ENCODE measurements around the gene CPTP. TPM values are rescaled to one million over a fixed set of nuclear protein-coding genes. Genes with fewer than 3 reads are reported as not detected.

CPTP gene
- total RNA-seq, 4 donors from 2014 or later, result 15.4 to 44.9 (median 31.5) TPM

DNA sequence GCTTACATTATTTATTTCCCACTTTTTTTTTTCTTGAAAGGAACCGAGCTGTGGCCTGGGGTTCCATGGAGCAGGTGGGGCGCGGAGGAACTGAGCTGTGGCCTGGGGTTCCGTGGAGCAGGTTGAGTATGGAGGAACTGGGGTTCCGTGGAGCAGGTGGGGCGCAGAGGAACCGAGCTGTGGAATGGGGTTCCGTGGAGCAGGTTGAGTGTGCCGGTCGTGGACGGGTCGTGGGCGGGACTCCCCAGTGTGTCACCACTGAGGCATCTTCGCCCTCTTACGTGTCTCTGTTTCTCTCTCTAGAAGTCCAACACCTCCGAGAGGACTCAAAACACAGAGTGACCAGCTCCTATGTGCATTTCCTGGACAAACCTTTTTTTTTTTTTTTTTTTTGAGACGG, 45.6 kb upstream of the CPTP start:
- Histone ChIP-seq H3K4me3 (no peak overlapping the region), H3K27ac (replicated peaks in 1 of 4) (no peak overlapping the region), H3K36me3 (no peaks in the 10 kb centered on the region), H3K9me3 (no peaks in the 10 kb centered on the region), H3K4me1 (peaks cover 9 to 24% (median 11%) of the 10 kb centered on the region in 4 donors), H3K27me3 (no peaks in the 10 kb centered on the region)
- intact Hi-C loops (cut with DNase I), result no loop called here
- 94% methylated on average over 17 of the region's 17 CpGs for whole genome bisulfite sequencing
- DNase-seq (ENCODE audit: extremely low spot score), result no peak
- TF ChIP-seq EP300 (IDR thresholded peaks at IDR 0.05), result no peak
- no peak for TF ChIP-seq POLR2A (IDR thresholded peaks at IDR 0.05; ENCODE audit: low read depth)

DNA sequence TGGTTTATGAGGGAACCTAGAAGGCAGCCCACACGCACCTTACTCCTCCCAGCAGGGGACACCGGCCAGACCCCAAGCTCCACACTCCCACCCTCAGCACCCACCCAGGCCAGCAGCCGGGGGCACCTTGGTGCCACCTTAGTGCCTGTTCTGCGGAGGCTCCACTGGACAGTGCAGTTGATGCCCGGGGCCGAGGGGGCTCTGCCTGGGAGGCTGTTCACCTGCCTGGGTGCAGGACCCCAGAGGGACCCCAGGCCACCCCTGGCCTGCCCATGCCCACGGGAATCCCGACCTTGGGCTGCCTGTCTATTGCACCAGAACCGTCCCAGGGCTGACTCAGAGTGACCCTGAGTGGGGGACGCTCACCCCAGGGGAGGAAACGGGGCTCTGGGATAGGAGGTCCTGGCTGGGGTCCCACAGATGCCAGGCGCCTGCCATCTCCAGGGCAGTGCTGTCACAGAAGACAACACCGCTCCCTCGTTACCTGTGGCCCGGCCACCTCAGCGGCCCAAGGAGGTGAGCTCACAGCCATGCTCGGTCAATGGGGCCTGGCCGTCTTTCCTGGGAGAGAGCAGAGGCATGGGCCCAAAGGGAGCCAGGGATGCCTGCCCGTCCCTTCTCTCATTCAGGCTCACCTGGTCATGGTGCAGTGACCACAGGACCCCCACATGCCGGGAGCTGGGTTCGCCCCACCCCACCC, 43.7 kb upstream of the CPTP start:
- no peak for TF ChIP-seq CTCF (IDR thresholded peaks at IDR 0.05)
- TF ChIP-seq POLR2AphosphoS5 (IDR thresholded peaks at IDR 0.05), result no peak
- no peak for TF ChIP-seq POLR2A (IDR thresholded peaks at IDR 0.05; ENCODE audit: low read depth)
- no peak for TF ChIP-seq EP300 (IDR thresholded peaks at IDR 0.05)
- 89% methylated on average over 5 of the region's 21 CpGs for WGBS
- intact Hi-C loops (cut with DNase I), result no loop called here

GRCh38 chr1:1281533-1282321, 42.9 kb upstream of the CPTP start:
- peaks cover 0 to 25% (median 1%) of the 10 kb centered on the region in 4 donors for H3K27me3 ChIP-seq
- intact Hi-C loops (cut with DNase I), result no loop called here
- H3K4me1 ChIP-seq, result peaks cover 0 to 6% (median 0%) of the 10 kb centered on the region in 4 donors
- TF ChIP-seq POLR2A (IDR thresholded peaks at IDR 0.05; ENCODE audit: low read depth) (no peak), POLR2AphosphoS5 (IDR thresholded peaks at IDR 0.05) (no peak), EP300 (IDR thresholded peaks at IDR 0.05) (no peak), CTCF (IDR thresholded peaks at IDR 0.05) (no peak)
- H3K36me3 ChIP-seq, result no peaks in the 10 kb centered on the region
- 66% methylated on average over 7 of the region's 26 CpGs for WGBS
- no peaks in the 10 kb centered on the region for H3K9me3 ChIP-seq
- no peak overlapping the region for H3K27ac ChIP-seq (replicated peaks in 1 of 4)
- no peak for DNase-seq (ENCODE audit: extremely low spot score)
- H3K4me3 ChIP-seq, result no peak overlapping the region

More for the DNA sequence above, 43.7 kb upstream of the CPTP start:
- Histone ChIP-seq H3K27me3 (peaks cover 0 to 17% (median 0%) of the 10 kb centered on the region in 4 donors), H3K9me3 (no peaks in the 10 kb centered on the region), H3K27ac (replicated peaks in 1 of 4) (no peak overlapping the region), H3K36me3 (no peaks in the 10 kb centered on the region), H3K4me1 (peaks cover 0 to 6% (median 0%) of the 10 kb centered on the region in 4 donors), H3K4me3 (no peak overlapping the region)
- no peak for DNase-seq (ENCODE audit: extremely low spot score)

DNA sequence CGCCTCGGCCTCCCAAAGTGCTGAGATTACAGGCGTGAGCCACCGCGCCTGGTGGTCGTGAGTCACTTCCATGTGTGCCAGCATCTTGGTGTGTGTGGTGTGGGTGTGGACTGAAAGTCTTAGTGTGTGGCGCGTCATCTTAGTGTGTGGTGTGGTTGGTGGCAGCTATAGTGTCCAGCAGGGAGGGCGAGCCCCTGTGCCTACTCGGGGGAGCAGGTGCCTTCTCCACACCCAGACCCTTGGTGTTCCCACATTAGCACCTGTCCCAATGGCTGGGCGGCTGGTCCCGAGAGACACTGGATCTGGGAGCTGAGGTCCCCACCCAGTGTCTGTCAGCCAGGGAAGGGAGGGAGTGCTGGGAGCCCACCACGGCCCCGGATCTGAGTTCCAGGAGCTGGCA, 41.6 kb upstream of the CPTP start:
- peaks cover 0 to 38% (median 1%) of the 10 kb centered on the region in 4 donors for H3K27me3 ChIP-seq
- peaks cover 0 to 6% (median 0%) of the 10 kb centered on the region in 4 donors for H3K4me1 ChIP-seq
- no peak for TF ChIP-seq EP300 (IDR thresholded peaks at IDR 0.05)
- no peak for TF ChIP-seq POLR2A (IDR thresholded peaks at IDR 0.05; ENCODE audit: low read depth)
- no peak for TF ChIP-seq POLR2AphosphoS5 (IDR thresholded peaks at IDR 0.05)
- no peak for TF ChIP-seq CTCF (IDR thresholded peaks at IDR 0.05)
- no peak overlapping the region for H3K27ac ChIP-seq (replicated peaks in 1 of 4)
- H3K9me3 ChIP-seq, result no peaks in the 10 kb centered on the region
- DNase-seq (ENCODE audit: extremely low spot score), result no peak
- no peak overlapping the region for H3K4me3 ChIP-seq
- H3K36me3 ChIP-seq, result no peaks in the 10 kb centered on the region
- intact Hi-C loops (cut with DNase I), result no loop called here
- WGBS, result 78% methylated on average over 14 of the region's 14 CpGs

DNA sequence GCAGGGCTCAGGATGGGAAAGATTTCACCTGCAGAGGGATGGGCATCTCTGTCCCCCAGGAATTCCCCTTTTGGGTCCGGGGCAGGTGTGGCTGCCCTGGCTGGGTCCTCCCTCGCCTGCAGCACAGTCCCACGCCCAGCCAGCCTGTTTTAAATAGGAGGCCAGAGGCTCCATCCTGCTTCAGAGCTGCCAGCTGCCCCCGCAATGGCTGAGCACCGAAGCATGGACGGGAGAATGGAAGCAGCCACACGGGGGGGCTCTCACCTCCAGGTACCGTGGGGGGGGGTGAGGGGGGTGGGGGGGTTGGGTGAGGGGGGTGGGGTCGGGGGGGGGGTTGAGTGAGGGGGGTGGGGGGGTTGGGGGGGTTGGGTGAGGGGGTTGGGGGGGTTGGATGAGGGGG, 40.8 kb upstream of the CPTP start:
- no peaks in the 10 kb centered on the region for H3K36me3 ChIP-seq
- no peaks in the 10 kb centered on the region for H3K9me3 ChIP-seq
- no peak for TF ChIP-seq CTCF (IDR thresholded peaks at IDR 0.05)
- no peak for TF ChIP-seq POLR2A (IDR thresholded peaks at IDR 0.05; ENCODE audit: low read depth)
- TF ChIP-seq EP300 (IDR thresholded peaks at IDR 0.05), result no peak
- no peak for TF ChIP-seq POLR2AphosphoS5 (IDR thresholded peaks at IDR 0.05)
- no peak overlapping the region for H3K27ac ChIP-seq (replicated peaks in 1 of 4)
- H3K4me3 ChIP-seq, result no peak overlapping the region
- peaks cover 0 to 6% (median 0%) of the 10 kb centered on the region in 4 donors for H3K4me1 ChIP-seq
- WGBS, result 8% methylated on average over 2 of the region's 9 CpGs
- peaks cover 0 to 38% (median 1%) of the 10 kb centered on the region in 4 donors for H3K27me3 ChIP-seq
- no peak for DNase-seq (ENCODE audit: extremely low spot score)
- intact Hi-C loops (cut with DNase I), result no loop called here

Measured in esophagus muscularis mucosa (tissue), 4 donors.